SU-DHL-6 (cell line): Measurements from ENCODE around the gene RYR2.

Experiments
- H2AFZ ChIP-seq: fragments of 200-600 bp; sonication (generic); 2 replicates; pipeline ENCODE4 v1.6.1; 2014; ENCODE audit warnings: low read depth, mild to moderate bottlenecking, moderate library complexity, mixed read lengths, antibody characterized with exemption, low read length; ENCODE audit not compliant: severe bottlenecking
- H3F3A ChIP-seq: fragments of 200-600 bp; shearing (Covaris generic); 2 replicates; pipeline ENCODE4 v1.6.0; 2016; ENCODE audit warnings: antibody characterized with exemption, mild to moderate bottlenecking; ENCODE audit not compliant: insufficient read depth
- H3K27ac ChIP-seq: fragments of 200-600 bp; sonication (generic); 2 replicates; pipeline ENCODE4 v1.5.1; 2016; ENCODE audit warnings: low read depth, mild to moderate bottlenecking, low read length, moderate library complexity, mixed read lengths
- H3K27me3 ChIP-seq: fragments of 200-600 bp; sonication (generic), shearing (Covaris generic); 2 replicates; pipeline ENCODE4 v1.6.0; 2014; ENCODE audit warnings: mild to moderate bottlenecking, low read length
- H3K36me3 ChIP-seq: fragments of 200-600 bp; sonication (generic); 2 replicates; pipeline ENCODE4 v1.6.1; 2014; ENCODE audit warnings: mild to moderate bottlenecking, low read length, mixed read lengths
- H3K4me2 ChIP-seq: fragments of 300-600, 200-600 bp; shearing (Covaris generic), sonication (generic); 2 replicates; pipeline ENCODE4 v1.6.0; 2014; ENCODE audit warnings: low read length, low read depth, mild to moderate bottlenecking; ENCODE audit not compliant: poor library complexity, severe bottlenecking
- H3K4me3 ChIP-seq: fragments of 200-600 bp; sonication (generic); 2 replicates; pipeline ENCODE4 v1.5.1; 2014; ENCODE audit warnings: antibody characterized with exemption, low read length, mild to moderate bottlenecking, mixed read lengths; ENCODE audit not compliant: insufficient read depth, poor library complexity, severe bottlenecking
- H3K79me2 ChIP-seq: fragments of 200-600 bp; sonication (generic); 2 replicates; pipeline ENCODE4 v1.6.1; 2014; ENCODE audit warnings: mild to moderate bottlenecking, low read length, moderate library complexity; ENCODE audit not compliant: insufficient read depth
- H3K9ac ChIP-seq: fragments of 200-600 bp; sonication (generic); 2 replicates; pipeline ENCODE4 v1.7.0; 2014; ENCODE audit warnings: mild to moderate bottlenecking, low read length
- H3K9me2 ChIP-seq: fragments of 200-600 bp; sonication (generic); replicated peaks from 2 replicates; pipeline ENCODE4 v1.6.1; 2014; ENCODE audit warnings: low read length; ENCODE audit not compliant: insufficient read depth
- H3K9me3 ChIP-seq: fragments of 200-600 bp; sonication (generic); 2 replicates; pipeline ENCODE4 v1.6.1; 2014; ENCODE audit warnings: low read length, mixed read lengths; ENCODE audit not compliant: insufficient read depth
- H4K20me1 ChIP-seq: fragments of 200-600 bp; sonication (generic); 2 replicates; pipeline ENCODE4 v1.6.1; 2014; ENCODE audit warnings: low read depth, mild to moderate bottlenecking, antibody characterized with exemption, low read length, moderate library complexity, mixed read lengths
- EZH2phosphoT487 ChIP-seq: fragments of 200-600 bp; sonication (generic), shearing (Covaris generic); conservative IDR thresholded peaks from 2 replicates; pipeline ENCODE4 v1.6.1; 2018; ENCODE audit warnings: mild to moderate bottlenecking, antibody characterized with exemption, low read length, moderate library complexity, mixed read lengths
- TF ChIP-seq, protein P1 (sequence below): fragments of 200-600 bp; sonication (generic); IDR thresholded peaks from one replicate; pipeline ENCODE4 v1.5.1; 2017; ENCODE audit warnings: antibody characterized with exemption, mild to moderate bottlenecking, low read length, moderate library complexity; ENCODE audit not compliant: insufficient read depth, poor library complexity, severe bottlenecking

The RYR2 gene

GRCh38 chr1:237705462-237705861 lies 663.5 kb downstream of the RYR2 start:
- H4K20me1 ChIP-seq = no peaks in the 10 kb centered on the region
- no peak overlapping the region for H3K9ac ChIP-seq
- H3K4me3 ChIP-seq = no peak overlapping the region
- no peak for TF ChIP-seq EZH2phosphoT487
- TF ChIP-seq, protein P1, sequence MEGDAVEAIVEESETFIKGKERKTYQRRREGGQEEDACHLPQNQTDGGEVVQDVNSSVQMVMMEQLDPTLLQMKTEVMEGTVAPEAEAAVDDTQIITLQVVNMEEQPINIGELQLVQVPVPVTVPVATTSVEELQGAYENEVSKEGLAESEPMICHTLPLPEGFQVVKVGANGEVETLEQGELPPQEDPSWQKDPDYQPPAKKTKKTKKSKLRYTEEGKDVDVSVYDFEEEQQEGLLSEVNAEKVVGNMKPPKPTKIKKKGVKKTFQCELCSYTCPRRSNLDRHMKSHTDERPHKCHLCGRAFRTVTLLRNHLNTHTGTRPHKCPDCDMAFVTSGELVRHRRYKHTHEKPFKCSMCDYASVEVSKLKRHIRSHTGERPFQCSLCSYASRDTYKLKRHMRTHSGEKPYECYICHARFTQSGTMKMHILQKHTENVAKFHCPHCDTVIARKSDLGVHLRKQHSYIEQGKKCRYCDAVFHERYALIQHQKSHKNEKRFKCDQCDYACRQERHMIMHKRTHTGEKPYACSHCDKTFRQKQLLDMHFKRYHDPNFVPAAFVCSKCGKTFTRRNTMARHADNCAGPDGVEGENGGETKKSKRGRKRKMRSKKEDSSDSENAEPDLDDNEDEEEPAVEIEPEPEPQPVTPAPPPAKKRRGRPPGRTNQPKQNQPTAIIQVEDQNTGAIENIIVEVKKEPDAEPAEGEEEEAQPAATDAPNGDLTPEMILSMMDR = no peak
- no peak overlapping the region for H3K27ac ChIP-seq
- no peaks in the 10 kb centered on the region for H3F3A ChIP-seq
- H3K4me2 ChIP-seq = no peak overlapping the region
- H3K79me2 ChIP-seq = no peaks in the 10 kb centered on the region
- H3K9me3 ChIP-seq = no peaks in the 10 kb centered on the region
- H2AFZ ChIP-seq = no peak overlapping the region
- H3K27me3 ChIP-seq = no peaks in the 10 kb centered on the region
- H3K36me3 ChIP-seq = no peaks in the 10 kb centered on the region
- no peaks in the 10 kb centered on the region; the same call in 1 of the 2 replicates for H3K9me2 ChIP-seq

GRCh38 chr1:237709355-237709754 lies 667.4 kb downstream of the RYR2 start:
- Histone ChIP-seq H3K36me3 (no peaks in the 10 kb centered on the region), H3F3A (no peaks in the 10 kb centered on the region), H3K4me2 (no peak overlapping the region), H3K27ac (no peak overlapping the region), H4K20me1 (no peaks in the 10 kb centered on the region), H2AFZ (no peak overlapping the region), H3K9me2 (no peaks in the 10 kb centered on the region; the same call in 1 of the 2 replicates), H3K9ac (no peak overlapping the region), H3K79me2 (no peaks in the 10 kb centered on the region), H3K4me3 (no peak overlapping the region), H3K27me3 (no peaks in the 10 kb centered on the region), H3K9me3 (no peaks in the 10 kb centered on the region)
- TF ChIP-seq EZH2phosphoT487 = no peak
- TF ChIP-seq, protein P1 = no peak

GRCh38 chr1:237711281-237711680 lies 669.3 kb downstream of the RYR2 start:
- Histone ChIP-seq H3F3A (no peaks in the 10 kb centered on the region), H3K4me2 (no peak overlapping the region), H3K27me3 (no peaks in the 10 kb centered on the region), H3K36me3 (no peaks in the 10 kb centered on the region), H3K27ac (no peak overlapping the region), H4K20me1 (no peaks in the 10 kb centered on the region), H3K4me3 (no peak overlapping the region), H3K9me2 (no peaks in the 10 kb centered on the region; the same call in 1 of the 2 replicates), H2AFZ (no peak overlapping the region), H3K9ac (no peak overlapping the region), H3K9me3 (no peaks in the 10 kb centered on the region), H3K79me2 (no peaks in the 10 kb centered on the region)
- no peak for TF ChIP-seq EZH2phosphoT487
- TF ChIP-seq, protein P1 = no peak

GRCh38 chr1:237712082-237712481 lies 670.1 kb downstream of the RYR2 start:
- TF ChIP-seq, protein P1 = no peak
- no peak for TF ChIP-seq EZH2phosphoT487
- Histone ChIP-seq H3K9me2 (no peaks in the 10 kb centered on the region; the same call in 1 of the 2 replicates), H3K36me3 (no peaks in the 10 kb centered on the region), H3K27ac (no peak overlapping the region), H3K9me3 (no peaks in the 10 kb centered on the region), H4K20me1 (no peaks in the 10 kb centered on the region), H3K27me3 (no peaks in the 10 kb centered on the region), H3K79me2 (no peaks in the 10 kb centered on the region), H3K4me2 (no peak overlapping the region), H3F3A (no peaks in the 10 kb centered on the region), H3K4me3 (no peak overlapping the region), H2AFZ (no peak overlapping the region), H3K9ac (no peak overlapping the region)
